ENCODE measurements around the gene SLC31A2.

DNA sequence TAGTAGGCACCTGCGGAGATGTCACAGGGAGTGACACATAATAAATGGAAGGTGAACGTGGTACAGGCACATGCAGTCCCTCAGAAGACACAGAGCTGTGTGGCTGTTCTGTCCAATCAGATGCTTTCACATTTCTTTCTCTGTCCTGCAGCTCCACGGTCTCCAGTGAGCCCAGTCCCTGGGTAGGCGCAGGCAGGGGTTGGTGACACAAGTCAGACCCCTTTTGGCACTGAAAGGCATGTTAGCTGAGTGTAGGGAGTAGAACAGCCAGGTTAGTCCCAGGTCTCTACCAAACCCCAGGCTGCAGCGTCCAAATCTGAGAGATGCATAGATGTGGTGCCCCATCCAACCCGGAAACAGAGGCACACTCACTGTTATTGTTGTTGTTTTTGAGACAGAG is 2.8 kb downstream of the SLC31A2 start:
- TF ChIP-seq, protein P1, sequence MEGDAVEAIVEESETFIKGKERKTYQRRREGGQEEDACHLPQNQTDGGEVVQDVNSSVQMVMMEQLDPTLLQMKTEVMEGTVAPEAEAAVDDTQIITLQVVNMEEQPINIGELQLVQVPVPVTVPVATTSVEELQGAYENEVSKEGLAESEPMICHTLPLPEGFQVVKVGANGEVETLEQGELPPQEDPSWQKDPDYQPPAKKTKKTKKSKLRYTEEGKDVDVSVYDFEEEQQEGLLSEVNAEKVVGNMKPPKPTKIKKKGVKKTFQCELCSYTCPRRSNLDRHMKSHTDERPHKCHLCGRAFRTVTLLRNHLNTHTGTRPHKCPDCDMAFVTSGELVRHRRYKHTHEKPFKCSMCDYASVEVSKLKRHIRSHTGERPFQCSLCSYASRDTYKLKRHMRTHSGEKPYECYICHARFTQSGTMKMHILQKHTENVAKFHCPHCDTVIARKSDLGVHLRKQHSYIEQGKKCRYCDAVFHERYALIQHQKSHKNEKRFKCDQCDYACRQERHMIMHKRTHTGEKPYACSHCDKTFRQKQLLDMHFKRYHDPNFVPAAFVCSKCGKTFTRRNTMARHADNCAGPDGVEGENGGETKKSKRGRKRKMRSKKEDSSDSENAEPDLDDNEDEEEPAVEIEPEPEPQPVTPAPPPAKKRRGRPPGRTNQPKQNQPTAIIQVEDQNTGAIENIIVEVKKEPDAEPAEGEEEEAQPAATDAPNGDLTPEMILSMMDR (IDR thresholded peaks at IDR 0.05; ENCODE audit: insufficient read depth, low read length, poor library complexity, severe bottlenecking), result no peak
- TF ChIP-seq EZH2phosphoT487 (conservative IDR thresholded peaks at IDR 0.05; ENCODE audit: low read length), result no peak

Data from SU-DHL-6 (cell line).